ENCODE results near the gene MRGPRE.

DNA sequence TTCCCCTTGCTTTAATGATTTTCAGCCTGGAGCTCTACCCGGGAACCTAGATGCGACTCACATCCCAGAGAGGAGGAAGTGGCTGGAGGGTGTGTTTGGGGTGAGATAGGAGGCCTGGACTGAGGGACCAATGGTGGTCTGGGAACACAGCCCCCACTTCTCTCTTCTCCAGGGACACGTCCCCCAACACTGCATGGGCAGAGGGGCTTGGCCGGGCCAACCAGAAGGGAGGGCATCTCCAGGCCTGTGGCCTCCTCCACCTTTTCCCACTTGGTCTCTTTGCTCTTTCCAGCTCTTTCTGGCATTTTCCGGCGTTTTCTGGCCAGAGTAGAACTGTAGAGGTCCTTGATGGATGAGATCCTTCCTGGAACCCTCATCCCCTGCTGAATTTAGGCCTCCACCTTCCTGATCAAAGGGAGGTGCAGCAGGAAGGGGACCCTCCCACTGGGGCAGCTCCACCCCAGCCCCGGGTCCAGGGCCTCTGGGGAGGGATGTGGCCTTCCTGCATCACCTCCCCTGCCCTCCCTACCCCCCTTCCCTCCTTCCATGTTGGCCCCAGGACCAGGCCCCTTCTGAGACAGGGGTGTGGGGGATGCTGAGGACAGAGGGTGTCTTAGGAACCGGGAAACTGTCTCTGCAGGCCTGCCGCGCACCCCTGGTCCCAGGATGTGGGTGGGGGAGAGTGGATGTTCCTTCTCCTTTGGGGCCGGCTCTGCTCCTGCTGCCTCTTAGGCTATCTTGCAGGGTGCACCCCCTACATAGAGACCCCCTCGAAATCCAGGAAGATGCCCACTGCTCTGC, 38.0 kb downstream of the MRGPRE start:
- TF ChIP-seq EZH2 (IDR thresholded peaks at IDR 0.05; ENCODE audit: insufficient read depth, poor library complexity, severe bottlenecking), result no peak
- no peak for TF ChIP-seq EZH2phosphoT487 (IDR thresholded peaks at IDR 0.05; ENCODE audit: insufficient read depth, low read depth)

Data from GM23248 (cell line).